ENCODE data around the gene CMPK1. TPM values are rescaled to one million over a fixed set of nuclear protein-coding genes. Genes with fewer than 3 reads are reported as not detected.

Gene CMPK1
- total RNA-seq, 1 experiment from 2014 or later: 28.7 TPM

- H3K9me3 Mint-ChIP-seq: no peaks in the 10 kb centered on the region
- H3K27me3 Mint-ChIP-seq (ENCODE audit: low read depth): no peaks in the 10 kb centered on the region
- Histone ChIP-seq H3K4ac (ENCODE audit: low read depth, low read length) (no peak overlapping the region), H4K91ac (ENCODE audit: insufficient read length, low read depth, low read length) (no peak overlapping the region), H2BK5ac (ENCODE audit: insufficient read length, low read length) (no peak overlapping the region), H4K5ac (ENCODE audit: insufficient read length, low read depth, low read length) (no peak overlapping the region), H2AK5ac (ENCODE audit: insufficient read length, low read length) (no peak overlapping the region), H2BK15ac (ENCODE audit: low read depth, low read length) (no peak overlapping the region), H3K27ac (ENCODE audit: insufficient read length, low read depth, low read length) (no peak overlapping the region), H3K79me1 (ENCODE audit: insufficient read depth, low read depth, low read length, poor library complexity, severe bottlenecking) (no peaks in the 10 kb centered on the region), H3T11ph (ENCODE audit: low read length) (no peak overlapping the region), H3K18ac (ENCODE audit: insufficient read length, low read depth, low read length) (no peak overlapping the region), H2AFZ (ENCODE audit: low read length) (no peak overlapping the region), H3K4me2 (ENCODE audit: insufficient read depth, insufficient read length, low read length) (no peak overlapping the region), H2BK120ac (ENCODE audit: low read depth, low read length, poor library complexity, severe bottlenecking) (no peak overlapping the region), H3K27me3 (ENCODE audit: insufficient read depth, low read length) (no peaks in the 10 kb centered on the region), H3K9ac (ENCODE audit: extremely low read depth, insufficient read length, low read length) (no peak overlapping the region), H3K23me2 (ENCODE audit: insufficient read length, low read depth, low read length, poor library complexity, severe bottlenecking) (no peaks in the 10 kb centered on the region), H3K23ac (ENCODE audit: insufficient read length, low read depth, low read length) (no peak overlapping the region), H3K79me2 (ENCODE audit: insufficient read depth, low read length) (no peaks in the 10 kb centered on the region), H2BK12ac (ENCODE audit: insufficient read length, low read depth, low read length) (no peak overlapping the region), H3K9me3 (ENCODE audit: control insufficient read depth, low read depth, low read length) (no peaks in the 10 kb centered on the region), H4K8ac (replicated peaks; ENCODE audit: insufficient read length, low read depth, low read length) (no peak overlapping the region), H3K14ac (ENCODE audit: insufficient read depth, low read length) (no peak overlapping the region), H4K20me1 (ENCODE audit: control insufficient read depth, insufficient read depth, insufficient read length) (no peaks in the 10 kb centered on the region), H3K56ac (ENCODE audit: insufficient read length, low read depth, low read length) (no peak overlapping the region), H2BK20ac (ENCODE audit: low read depth, low read length, poor library complexity, severe bottlenecking) (no peak overlapping the region), H3K4me1 (ENCODE audit: insufficient read depth, low read length) (no peaks in the 10 kb centered on the region)
- H3K4me1 Mint-ChIP-seq: no peaks in the 10 kb centered on the region
- DNase-seq: no peak
- peak overlapping the region in 2 of 3 experiments; percentile 5 to 81; a peak in 2 of 7 replicates for H3K27ac Mint-ChIP-seq
- no peak for TF ChIP-seq CTCF (conservative IDR thresholded peaks at IDR 0.05)
- no CpG with 5 or more reads among the region's 2 CpGs for WGBS (ENCODE audit: extremely low coverage, insufficient read length, low lambda C conversion rate)
- H3K36me3 Mint-ChIP-seq (ENCODE audit: insufficient read depth in 1 of 3, low read depth in 3 of 3): peaks cover 0 to 2% (median 0%) of the 10 kb centered on the region in 3 experiments; a peak in 2 of 7 replicates
- H3K4me3 Mint-ChIP-seq: no peak overlapping the region
Observed at GRCh38 chr1:47351305-47351704, 17.7 kb downstream of the CMPK1 start.

Data from H9 (cell line).